KMS-11 (cell line): Measurements from ENCODE around the gene ZNF521.

Experiments used
- H2AFZ ChIP-seq: fragments of 200-600 bp; sonication (generic); 2 replicates; pipeline ENCODE4 v1.6.1; 2016; ENCODE audit warnings: antibody characterized with exemption, mixed run types, low read depth
- H3K27ac ChIP-seq: fragments of 200-600 bp; sonication (generic); 2 replicates; pipeline ENCODE4 v1.6.1; 2016; ENCODE audit warnings: mild to moderate bottlenecking, mixed run types
- H3K27me3 ChIP-seq: fragments of 200-600 bp; sonication (generic); 2 replicates; pipeline ENCODE4 v1.6.1; 2017; ENCODE audit warnings: mild to moderate bottlenecking, low read depth, mixed run types, moderate library complexity; ENCODE audit not compliant: insufficient read depth
- H3K36me3 ChIP-seq: fragments of 200-600 bp; sonication (generic); 2 replicates; pipeline ENCODE4 v1.6.1; 2017; ENCODE audit warnings: mild to moderate bottlenecking, mixed run types; ENCODE audit not compliant: insufficient read depth
- H3K4me1 ChIP-seq: fragments of 200-600 bp; sonication (generic); 2 replicates; pipeline ENCODE4 v1.6.1; 2016; ENCODE audit warnings: mild to moderate bottlenecking, low read depth, mixed run types; ENCODE audit not compliant: poor library complexity, severe bottlenecking
- H3K4me2 ChIP-seq: fragments of 200-600 bp; sonication (generic); 2 replicates; pipeline ENCODE4 v1.7.0; 2016; ENCODE audit warnings: mild to moderate bottlenecking, mixed run types
- H3K4me3 ChIP-seq: fragments of 200-600 bp; sonication (generic); IDR thresholded peaks from 2 replicates; pipeline ENCODE4 v1.6.1; 2017; ENCODE audit warnings: low read depth, low read length, mixed read lengths; ENCODE audit not compliant: insufficient read depth
- H3K79me2 ChIP-seq: fragments of 200-600 bp; sonication (generic); 2 replicates; pipeline ENCODE4 v1.6.1; 2016; ENCODE audit warnings: low read depth, mixed run types; ENCODE audit not compliant: insufficient read depth
- H3K9ac ChIP-seq: fragments of 200-600 bp; sonication (generic); 2 replicates; pipeline ENCODE4 v1.6.1; 2016; ENCODE audit warnings: mild to moderate bottlenecking, mixed run types
- H4K20me1 ChIP-seq: fragments of 200-600 bp; sonication (generic); 2 replicates; pipeline ENCODE4 v1.6.1; 2016; ENCODE audit warnings: mild to moderate bottlenecking, mixed run types; ENCODE audit not compliant: insufficient read depth
- CTCF ChIP-seq: fragments of 200-600 bp; sonication (generic); conservative IDR thresholded peaks from 2 replicates; pipeline ENCODE4 v1.6.1; 2017; ENCODE audit warnings: low read depth, mild to moderate bottlenecking, antibody characterized with exemption, low read length, moderate library complexity, mixed read lengths

ZNF521 gene

GRCh38 chr18:25370391-25370790, 18.4 kb upstream of the ZNF521 start:
- no peaks in the 10 kb centered on the region for H3K27me3 ChIP-seq
- H3K4me2 ChIP-seq, result no peak overlapping the region
- H3K36me3 ChIP-seq, result no peaks in the 10 kb centered on the region
- no peaks in the 10 kb centered on the region for H3K4me1 ChIP-seq
- H3K4me3 ChIP-seq, result no peak overlapping the region
- no peak overlapping the region for H3K9ac ChIP-seq
- H2AFZ ChIP-seq, result no peak overlapping the region
- no peaks in the 10 kb centered on the region for H3K79me2 ChIP-seq
- no peak for TF ChIP-seq CTCF
- no peak overlapping the region for H3K27ac ChIP-seq
- no peaks in the 10 kb centered on the region for H4K20me1 ChIP-seq

- H2AFZ ChIP-seq, result no peak overlapping the region
- H3K4me3 ChIP-seq, result no peak overlapping the region
- H3K27me3 ChIP-seq, result no peaks in the 10 kb centered on the region
- no peak overlapping the region for H3K27ac ChIP-seq
- no peak overlapping the region for H3K4me2 ChIP-seq
- no peaks in the 10 kb centered on the region for H3K4me1 ChIP-seq
- no peaks in the 10 kb centered on the region for H3K79me2 ChIP-seq
- no peaks in the 10 kb centered on the region for H4K20me1 ChIP-seq
- no peak for TF ChIP-seq CTCF
- no peaks in the 10 kb centered on the region for H3K36me3 ChIP-seq
- H3K9ac ChIP-seq, result no peak overlapping the region
These were observed 13.3 kb upstream of the ZNF521 start for GRCh38 chr18:25365242-25365641.

GRCh38 chr18:25364732-25365131, 12.8 kb upstream of the ZNF521 start:
- Histone ChIP-seq H3K27me3 (no peaks in the 10 kb centered on the region), H3K4me2 (no peak overlapping the region), H3K4me1 (no peaks in the 10 kb centered on the region), H4K20me1 (no peaks in the 10 kb centered on the region), H3K4me3 (no peak overlapping the region), H3K79me2 (no peaks in the 10 kb centered on the region), H3K27ac (no peak overlapping the region), H2AFZ (no peak overlapping the region), H3K36me3 (no peaks in the 10 kb centered on the region), H3K9ac (no peak overlapping the region)
- TF ChIP-seq CTCF, result no peak

GRCh38 chr18:25360301-25360899, 8.4 kb upstream of the ZNF521 start:
- no peaks in the 10 kb centered on the region for H3K4me1 ChIP-seq
- H3K4me3 ChIP-seq, result no peak overlapping the region
- no peak overlapping the region for H2AFZ ChIP-seq
- no peaks in the 10 kb centered on the region for H4K20me1 ChIP-seq
- no peak for TF ChIP-seq CTCF
- H3K4me2 ChIP-seq, result no peak overlapping the region
- H3K27me3 ChIP-seq, result no peaks in the 10 kb centered on the region
- no peak overlapping the region for H3K9ac ChIP-seq
- no peak overlapping the region for H3K27ac ChIP-seq
- no peaks in the 10 kb centered on the region for H3K79me2 ChIP-seq
- H3K36me3 ChIP-seq, result no peaks in the 10 kb centered on the region
